ENCODE measurements around the gene PARD3B.

- TF ChIP-seq CTCF (IDR thresholded peaks at IDR 0.05; ENCODE audit: borderline replicate concordance, extremely low read depth, low read length, poor library complexity, severe bottlenecking), result no peak
- no peak for TF ChIP-seq EZH2 (IDR thresholded peaks at IDR 0.05; ENCODE audit: borderline replicate concordance, low read depth, low read length, severe bottlenecking)
Measured at GRCh38 chr2:205612636-205613035, 1067.4 kb downstream of the PARD3B start.

Data from DND-41 (cell line).